GM18867 (cell line): ENCODE data around the gene SUGCT.

Experiments used
- ATAC-seq: cut with Tn5 transposase; IDR thresholded peaks from one replicate; pipeline ENCODE4 v1.9.1; 2021; ENCODE audit warnings: mild to moderate bottlenecking, moderate library complexity; ENCODE audit not compliant: unreplicated experiment

The SUGCT gene

DNA sequence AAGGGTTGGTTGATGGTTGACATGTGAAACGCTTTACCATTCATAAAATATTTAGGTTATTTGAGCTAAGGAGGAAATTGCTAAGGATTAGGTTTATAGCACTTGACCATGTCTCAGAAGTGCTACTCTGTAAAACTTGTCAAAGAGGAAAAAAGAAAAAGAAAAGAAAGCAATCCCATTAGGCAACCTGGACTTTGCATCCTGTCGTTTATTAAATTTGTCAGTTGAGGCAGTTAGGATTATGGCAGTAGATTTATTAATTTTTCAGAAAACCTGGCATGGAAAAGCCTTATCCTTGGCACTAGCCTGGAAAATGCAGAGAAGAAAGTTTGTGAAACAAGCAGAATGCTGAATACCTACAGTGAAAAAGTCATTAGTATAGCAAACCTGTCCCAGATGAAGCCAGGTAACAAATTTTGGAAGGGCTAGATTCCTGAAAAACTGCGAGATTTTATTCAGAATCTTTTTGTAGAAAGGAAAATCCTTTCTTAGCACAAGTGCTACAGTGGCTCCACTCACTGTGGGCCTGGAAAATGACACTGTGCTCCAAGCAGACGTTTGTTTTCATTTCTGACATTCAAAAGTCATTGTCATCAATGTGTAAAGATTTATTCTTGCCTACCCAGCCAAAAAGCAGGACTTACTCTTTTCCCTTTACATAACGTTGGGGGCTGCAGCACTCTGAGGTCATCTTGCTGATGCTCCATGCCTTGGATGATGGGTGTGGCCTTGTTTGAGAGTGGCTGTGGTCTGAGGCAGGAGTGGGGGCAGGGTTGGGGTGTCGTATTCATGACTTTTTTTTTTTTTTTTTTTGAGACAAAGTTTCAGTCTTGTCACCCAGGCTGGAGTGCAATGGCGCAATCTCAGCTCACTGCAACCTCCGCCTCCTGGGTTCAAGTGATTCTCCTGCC is 664.9 kb downstream of the SUGCT start:
- ATAC-seq = no peak

DNA sequence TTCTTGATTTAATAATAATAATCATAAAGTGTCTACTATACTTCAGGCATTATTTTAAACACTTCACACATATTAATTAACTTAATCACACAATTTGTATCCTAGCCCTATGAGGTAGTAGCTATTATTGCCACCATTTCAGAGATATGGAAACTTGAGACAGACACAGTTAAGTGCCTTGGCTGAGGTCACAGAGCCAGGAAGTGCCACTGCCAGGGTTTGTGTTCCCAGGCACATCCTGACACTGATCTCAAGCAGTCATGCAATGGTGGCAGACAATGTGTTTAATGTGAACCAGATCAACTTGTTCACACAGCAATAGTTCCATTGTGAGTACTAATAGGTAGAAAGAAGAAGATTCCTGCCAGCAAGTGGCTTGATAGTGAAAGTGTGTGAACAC is 666.0 kb downstream of the SUGCT start:
- ATAC-seq = no peak

DNA sequence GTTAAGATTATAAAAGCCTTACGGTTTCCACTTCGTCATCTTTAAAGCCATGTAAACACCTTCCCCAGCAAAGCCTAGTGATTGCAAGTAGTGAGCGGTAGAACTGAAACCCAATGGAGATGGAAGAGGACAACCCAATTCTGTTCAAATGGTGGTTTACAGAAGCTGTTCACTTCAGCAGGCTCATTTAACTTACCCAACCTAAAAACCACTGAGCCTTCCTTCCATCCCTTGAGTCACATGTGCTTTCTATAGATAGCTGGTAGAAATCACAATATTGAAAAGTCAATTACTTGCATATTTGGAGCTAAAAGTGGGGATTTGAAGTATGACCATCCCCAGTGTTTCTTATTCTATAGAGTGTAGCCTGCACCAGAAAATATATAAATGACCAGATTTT is 667.7 kb downstream of the SUGCT start:
- ATAC-seq = no peak

DNA sequence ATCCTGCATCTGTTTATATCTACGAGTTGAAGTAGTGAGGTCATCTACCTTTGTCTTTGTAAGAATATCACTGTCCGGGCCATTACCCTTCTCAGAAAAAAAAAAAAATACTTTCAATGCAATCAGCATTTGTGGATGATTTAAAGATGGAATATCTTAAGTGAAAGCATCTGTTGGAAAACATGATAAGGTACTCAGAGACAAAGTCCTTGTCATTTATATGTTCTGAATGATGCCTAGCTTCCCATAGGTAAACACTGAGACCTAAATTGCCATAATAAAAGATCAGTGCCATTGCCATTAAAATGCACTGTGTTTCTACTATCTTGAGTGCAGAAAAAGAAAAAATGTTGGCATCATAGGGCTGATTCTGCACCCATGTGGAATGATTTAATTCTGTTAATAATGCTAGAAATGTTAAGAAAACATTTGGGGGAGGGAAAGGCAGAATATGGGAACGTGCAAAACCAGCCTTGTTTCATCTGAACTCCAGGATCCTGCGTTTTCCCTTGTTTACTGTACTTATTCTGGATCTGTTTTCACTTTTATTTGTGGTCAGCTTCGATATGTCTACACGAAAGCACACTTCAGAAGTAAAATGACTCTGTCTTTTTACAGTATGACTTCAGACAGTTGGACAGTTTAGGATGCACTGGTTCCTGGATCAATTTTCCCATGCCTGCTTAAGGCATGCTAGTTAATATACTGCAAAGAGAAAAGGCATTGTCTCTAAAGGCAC is 669.8 kb downstream of the SUGCT start:
- no peak for ATAC-seq

DNA sequence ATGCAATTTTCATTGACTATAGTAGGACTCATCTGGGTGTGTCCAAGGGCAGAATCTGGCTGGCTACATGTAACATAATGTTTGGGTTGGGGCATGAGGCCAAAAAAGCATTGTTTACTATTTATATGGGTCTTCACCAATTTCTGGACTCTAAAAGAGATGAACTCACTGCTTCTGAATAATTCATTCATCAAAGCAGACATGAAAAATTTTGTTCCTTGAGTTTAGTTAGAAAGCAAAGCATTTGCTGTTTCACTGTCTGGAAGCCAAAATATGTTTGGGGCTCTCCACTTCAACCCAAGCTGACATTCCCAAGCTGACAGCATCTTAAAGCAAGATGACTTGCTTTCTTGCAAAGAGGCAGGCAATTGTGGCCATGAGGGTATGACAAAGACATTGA is 670.6 kb downstream of the SUGCT start:
- no peak for ATAC-seq

DNA sequence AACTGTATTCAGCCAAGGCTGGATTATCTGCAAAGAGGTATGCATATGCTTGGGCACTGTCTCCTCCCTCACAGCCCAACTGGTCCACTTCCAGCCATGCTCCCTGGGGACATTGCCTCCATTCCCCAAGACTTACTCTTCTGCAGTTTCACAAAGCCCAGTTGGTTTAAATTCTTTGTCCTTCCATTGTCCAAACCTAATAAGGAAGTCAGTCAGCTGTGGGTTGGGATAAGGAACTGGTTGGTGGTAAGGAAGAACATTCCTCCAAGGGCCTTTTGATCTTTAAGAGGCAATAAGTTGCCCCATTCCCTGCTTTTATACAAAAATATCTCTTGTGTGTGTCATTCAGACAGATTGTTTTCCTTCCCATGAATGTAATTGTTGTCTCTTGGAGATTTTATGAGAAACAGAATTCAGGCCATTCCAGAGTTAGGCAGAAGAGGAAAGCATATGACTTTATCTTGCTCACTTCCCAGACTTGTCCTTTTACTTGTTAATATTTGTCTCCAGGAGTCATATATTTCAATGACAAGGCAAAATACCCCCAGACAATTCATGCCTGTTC is 673.7 kb downstream of the SUGCT start:
- no peak for ATAC-seq

DNA sequence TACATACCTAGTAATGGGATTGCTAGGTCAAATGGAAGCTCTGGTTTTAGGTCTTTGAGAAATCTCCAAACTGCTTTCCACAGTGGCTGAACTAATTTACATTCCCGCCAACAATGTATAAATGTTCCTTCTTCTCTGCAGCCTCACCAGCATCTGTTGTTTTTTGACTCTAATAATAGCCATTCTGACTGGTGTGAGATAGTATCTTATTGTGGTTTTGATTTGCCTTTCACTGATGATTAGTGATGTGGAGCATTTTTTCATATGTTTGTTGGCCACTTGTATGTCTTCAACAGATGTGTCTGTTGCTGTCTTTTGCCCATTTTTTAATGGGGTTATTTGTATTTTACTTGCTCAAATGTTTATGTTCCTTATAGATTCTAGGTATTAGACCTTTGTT is 675.5 kb downstream of the SUGCT start:
- ATAC-seq = no peak

DNA sequence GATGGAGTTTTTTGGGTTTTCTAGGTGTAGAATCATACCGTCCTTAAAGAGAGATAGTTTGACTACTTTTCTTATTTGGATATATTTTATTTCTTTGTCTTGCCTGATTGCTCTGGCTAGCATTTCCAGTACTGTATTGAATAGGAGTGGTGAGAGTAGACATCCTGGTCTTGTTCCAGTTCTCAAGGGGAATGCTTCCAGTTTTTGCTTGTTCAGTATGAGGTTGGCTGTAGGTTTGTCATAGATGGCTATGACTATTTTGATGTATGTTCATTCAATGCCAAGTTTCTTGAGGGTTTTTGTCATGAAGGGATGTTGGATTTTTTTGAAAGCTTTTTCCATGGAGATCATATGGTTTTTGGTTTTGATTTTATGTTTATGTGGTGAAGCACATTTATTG is 676.9 kb downstream of the SUGCT start:
- no peak for ATAC-seq

DNA sequence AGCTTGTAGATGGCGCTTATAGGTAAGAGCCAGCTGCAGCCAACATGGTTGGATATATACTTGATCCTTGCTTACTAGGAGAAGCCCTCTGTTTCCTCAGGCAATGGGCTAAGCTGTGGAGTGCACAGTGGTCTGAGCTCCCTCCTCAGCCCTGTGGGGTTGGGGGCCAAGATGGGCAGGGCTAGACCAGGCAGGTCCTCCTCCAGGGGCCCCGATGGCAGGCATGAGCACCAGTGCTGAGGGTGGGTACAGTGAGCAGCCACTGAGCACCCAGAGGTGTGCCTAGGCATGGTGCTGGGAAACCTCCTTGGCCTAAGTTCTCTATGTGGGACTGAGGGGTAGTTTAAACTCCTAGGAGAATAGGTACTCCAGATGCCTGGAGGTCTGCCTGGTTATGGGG is 680.2 kb downstream of the SUGCT start:
- no peak for ATAC-seq

DNA sequence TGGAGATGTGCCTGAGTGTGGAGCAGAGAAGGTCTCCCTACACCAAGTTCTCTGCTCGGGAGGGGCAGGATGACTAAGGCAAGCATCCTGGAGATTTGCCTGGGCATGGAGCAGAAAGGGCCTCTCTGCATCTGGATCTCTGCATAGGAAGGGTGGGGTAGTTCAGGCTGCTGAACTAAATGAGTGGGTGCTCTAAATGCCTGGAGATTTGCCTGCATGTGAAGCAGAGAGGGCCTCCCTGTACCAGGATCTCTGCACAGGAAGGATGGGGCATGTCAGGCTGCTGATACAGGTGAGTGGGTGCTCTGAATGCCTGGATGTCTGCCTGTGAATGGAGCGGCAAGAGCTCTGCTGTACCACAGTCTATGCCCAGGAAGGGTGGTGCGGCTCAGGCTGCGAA is 680.7 kb downstream of the SUGCT start:
- no peak for ATAC-seq

DNA sequence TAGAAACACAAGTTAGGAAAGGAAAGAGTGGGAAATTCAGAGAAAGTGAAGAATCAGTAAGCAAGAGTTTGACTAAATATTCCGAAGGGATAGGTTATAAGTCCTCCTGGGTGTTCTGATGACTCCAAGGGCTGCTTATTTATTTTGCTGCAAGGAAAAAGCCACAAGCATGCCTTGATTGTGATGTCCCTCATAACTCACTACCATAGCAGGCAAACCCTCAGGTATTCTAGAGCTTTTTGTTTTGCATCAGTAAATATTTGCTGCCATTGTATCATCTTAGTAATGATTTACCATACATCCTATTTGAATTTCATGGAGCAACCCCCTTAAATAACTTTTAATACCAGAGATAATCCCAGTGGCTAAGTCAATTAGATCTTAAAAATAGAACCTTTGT is 688.1 kb downstream of the SUGCT start:
- ATAC-seq = no peak

DNA sequence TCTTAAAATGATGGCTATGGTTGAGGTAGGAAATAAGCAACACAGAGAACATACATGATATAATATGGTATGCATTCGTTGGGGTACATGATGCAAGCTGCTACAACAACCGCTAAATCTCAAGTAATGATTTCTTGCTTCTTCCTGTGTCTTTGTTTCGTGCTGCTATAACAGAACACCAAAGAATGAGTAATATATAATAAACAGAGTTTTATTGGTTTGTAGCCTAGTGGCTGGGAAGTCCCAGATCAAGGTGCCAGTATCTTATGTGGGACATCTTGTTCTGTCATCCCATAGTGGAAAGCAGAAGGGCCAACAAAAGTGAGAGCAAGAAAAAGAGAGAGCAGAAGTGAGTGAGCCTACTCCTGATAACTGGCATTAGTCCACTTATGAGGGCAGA is 689.7 kb downstream of the SUGCT start:
- no peak for ATAC-seq

DNA sequence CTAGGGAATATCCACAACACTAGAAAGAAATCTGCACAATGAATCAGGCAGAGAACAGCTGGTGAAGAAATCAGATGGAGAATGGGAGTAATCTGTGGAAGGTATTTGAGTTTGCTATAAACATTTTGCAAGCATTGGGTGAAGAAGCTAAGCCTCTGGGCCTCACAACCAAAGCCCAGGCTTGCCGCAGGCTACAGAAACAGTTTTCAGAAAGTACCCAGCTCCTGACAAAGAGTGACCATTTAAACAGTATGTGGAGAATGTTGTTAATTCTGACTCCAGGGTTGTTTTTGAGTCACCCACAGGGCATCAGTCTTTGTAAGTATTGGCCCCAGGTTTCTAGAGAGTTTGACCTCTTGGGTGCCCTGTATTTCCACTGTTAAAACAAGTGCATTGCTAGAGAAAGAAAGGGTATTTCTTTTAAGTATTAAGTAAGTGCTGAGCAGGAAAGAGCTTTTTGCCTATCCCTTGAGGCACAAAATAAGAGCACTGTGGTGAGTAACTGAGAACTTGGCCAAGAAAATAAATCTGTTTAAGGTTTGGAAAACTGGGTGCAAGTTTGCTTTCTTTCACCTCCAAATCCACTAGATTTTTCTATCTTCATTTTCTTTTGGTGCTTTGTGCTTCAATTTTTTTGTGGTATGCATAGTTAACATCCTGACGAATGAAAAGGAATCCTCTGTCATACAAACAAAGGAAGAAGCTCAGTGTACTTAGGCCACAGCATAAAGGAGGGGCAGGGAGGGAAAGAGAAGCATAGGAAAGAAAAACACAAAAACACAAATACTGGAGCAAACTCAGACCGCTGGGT is 691.8 kb downstream of the SUGCT start:
- no peak for ATAC-seq

DNA sequence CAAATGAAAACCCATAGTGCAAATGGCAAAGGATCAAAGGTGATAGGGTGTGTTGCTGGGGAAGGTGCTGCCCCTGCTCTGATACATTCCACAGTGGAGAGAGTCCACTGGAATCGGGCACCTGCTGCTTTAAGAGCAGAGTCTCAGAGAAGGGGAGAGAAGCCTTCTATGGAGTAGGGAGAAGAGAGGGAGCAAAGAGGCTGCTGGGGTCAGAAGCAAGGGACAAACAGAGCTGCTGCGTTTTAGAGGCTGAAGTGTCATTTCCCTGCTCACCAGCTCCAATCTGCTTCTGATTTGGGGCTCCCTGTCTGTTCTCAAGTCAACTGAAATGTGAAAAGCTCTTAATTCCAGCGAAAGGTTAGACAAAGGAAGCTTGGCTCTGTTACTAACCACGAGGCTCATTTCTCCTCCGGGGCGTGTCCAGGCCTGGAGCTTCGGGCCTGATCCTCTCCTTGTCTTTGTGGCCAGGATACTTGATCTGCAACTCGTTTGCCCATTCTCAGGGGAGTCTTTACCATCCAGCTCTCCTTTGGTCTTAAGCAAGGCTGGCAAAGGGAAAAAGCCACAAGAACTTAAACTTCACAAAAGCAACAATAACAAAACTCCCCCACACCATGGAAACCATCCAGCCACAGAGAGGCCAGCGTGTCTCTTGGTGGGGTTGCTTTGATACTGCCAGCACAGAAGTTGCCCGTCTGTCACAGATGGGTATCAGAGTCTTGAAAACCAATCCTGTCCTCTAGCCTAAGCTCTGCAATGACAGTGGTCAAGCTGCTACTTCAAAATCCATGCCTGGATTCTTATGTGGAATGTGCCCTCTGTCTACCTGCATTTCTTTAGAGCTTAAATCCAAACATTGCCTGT is 692.6 kb downstream of the SUGCT start:
- ATAC-seq = no peak

DNA sequence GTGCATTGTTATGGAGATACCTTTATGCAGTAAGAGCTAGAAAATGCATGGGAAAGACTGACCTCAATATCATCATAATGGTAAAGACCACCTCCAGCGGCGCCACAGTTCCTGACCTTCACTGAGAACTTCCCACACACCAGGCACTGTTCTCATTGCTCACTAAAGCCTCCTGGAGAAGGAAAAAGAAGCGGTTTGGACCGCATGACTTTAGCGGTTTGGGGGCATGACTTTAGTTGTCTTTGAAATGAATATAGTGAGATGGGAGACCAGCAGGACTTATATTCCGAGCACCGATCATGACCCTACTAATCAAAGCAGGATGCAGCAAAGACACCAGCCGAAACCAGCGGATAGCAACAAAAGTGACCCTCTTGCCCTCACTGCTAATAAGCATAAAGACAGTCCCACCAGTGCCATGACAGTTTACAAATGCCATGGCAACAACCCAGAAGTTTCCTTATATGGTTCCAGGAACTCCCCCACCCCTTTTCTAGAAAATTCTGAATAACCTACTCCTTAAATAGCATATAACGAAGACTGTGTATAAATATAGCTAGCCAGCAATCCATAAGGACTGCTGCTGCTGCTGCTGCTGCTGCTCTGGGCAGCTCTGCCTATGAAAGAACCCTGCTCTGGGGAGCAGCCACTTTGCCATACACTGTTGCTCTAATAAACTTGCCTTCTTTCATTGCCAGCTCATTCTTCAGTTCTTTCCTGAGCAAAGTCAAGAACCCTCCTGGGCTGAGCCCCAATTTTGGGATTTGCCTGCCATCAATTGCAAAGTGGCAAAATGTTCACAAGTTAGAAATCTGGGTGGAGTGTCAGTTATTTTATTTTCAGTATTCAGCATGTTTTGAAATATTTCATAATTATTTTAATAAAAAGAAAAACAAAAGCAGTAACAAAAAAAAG is 694.1 kb downstream of the SUGCT start:
- no peak for ATAC-seq

DNA sequence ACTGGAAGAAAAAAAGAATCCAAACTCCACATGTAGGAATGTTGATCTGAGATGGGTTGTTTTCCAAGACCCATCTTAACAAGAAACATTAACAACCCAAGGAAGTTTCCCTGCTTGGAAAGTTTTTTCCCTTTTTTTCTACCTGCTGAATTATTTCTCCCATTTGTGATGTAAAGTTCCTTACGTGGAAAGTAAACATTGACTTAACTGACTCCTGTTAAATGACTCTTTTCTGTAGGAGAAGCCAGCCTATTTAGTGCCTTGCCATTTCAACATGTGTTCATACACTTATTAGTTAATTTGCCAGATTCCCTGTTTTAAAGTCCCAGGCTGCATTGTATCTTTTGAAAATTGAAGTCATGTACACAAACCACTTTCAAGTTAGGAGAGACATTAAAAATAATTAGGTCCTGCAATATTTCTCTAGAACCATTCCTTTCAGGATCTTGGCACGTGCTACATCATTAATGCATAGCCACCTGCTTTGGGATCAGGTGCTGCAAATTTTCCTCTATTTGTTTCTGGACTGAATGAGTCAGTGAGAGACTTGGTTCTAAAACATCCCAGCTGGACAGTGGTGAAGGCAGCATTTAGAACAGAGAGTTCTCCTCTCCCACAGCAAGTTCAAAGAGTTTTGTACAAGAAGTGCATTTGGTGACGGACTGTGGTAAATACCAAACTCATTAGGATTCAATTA is 698.5 kb downstream of the SUGCT start:
- ATAC-seq = no peak

DNA sequence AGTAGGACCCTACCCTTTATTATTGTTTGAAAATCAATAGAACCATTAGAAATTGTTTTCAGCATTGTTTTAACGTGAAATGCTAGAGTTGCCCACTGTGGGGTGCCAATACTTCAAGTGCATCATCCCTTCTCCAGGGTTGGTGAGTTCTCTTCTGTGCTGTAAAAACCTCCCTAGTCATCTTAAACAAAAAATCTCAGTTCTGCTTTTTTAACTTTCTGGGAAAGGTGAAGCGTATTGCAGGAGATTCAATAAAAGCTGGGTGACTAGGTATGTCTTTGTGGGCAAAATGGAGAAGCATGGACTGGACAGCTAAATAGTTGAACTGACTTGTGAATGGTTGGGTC is 699.1 kb downstream of the SUGCT start:
- no peak for ATAC-seq

DNA sequence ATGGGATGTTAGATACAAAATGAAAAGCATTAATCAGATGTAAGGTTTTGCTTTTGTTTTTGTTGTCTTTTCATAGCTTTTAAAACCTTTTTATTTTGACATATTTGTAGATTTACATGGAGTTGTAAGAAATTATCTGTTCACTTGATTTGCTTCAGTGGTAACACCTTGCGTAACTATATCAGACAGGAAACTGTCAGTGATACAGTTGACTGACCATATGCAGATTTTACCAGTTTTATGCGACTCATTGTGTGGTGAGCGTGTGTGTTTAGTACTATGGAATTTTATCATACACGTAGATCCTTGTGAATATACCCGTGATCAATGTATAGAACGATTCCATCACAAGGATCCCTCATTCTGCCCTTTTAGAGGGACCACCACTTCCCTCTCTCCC is 701.4 kb downstream of the SUGCT start:
- no peak for ATAC-seq

DNA sequence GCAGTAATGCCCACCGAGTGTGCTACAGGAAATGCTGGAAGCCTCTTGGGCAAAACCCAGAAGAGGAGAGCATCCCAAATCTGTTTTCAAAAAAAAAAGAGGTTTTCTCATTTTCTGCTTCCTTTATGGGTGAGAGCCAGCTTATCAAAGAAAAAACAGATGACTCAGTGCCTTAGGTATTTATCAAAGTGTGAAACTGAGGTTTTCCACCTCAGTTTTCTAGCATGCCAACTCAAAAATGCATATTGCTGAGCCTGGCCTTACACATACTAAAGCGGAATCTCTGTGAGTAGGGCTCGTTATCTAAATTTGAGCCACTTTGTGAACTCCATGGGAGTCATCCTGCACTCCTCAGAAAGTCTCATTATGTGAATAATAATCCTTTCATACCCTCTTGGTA is 705.1 kb downstream of the SUGCT start:
- ATAC-seq = no peak
